A673 (cell line): ENCODE measurements around the gene BMERB1.

Experiments
- EZH2 ChIP-seq: fragments of 200-600 bp; sonication (generic); IDR thresholded peaks from 2 replicates; pipeline ENCODE4 v1.6.1; 2017; ENCODE audit warnings: borderline replicate concordance, low read depth, mild to moderate bottlenecking, mixed read lengths, antibody characterized with exemption, low read length; ENCODE audit not compliant: poor library complexity, severe bottlenecking
- TF ChIP-seq, protein P1 (sequence below): fragments of 300-800, 200-600 bp; sonication (generic); conservative IDR thresholded peaks from 2 replicates; pipeline ENCODE4 v1.5.1; 2017; ENCODE audit warnings: low read depth, mild to moderate bottlenecking, antibody characterized with exemption, low read length, moderate library complexity, mixed read lengths

DNA sequence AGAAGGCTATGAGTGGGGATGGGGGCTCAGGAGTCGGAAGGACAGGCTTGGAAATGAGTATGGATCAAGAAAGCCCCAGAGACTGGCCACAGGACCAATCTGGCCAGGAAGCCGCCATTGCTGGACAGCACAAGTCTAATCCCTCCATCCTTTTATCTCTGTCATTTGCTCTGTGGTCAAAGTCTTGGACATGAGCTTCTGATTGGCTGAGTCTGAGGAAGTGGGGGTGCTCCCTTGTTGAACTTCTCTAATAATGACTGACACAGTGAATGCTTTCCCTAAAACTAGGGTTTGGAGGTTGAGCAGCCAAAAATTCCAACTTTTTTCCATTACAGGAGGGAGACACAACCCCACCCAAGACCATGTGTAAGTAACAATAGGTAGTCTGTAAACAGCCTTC lies 111.2 kb downstream of the BMERB1 start:
- TF ChIP-seq, protein P1, sequence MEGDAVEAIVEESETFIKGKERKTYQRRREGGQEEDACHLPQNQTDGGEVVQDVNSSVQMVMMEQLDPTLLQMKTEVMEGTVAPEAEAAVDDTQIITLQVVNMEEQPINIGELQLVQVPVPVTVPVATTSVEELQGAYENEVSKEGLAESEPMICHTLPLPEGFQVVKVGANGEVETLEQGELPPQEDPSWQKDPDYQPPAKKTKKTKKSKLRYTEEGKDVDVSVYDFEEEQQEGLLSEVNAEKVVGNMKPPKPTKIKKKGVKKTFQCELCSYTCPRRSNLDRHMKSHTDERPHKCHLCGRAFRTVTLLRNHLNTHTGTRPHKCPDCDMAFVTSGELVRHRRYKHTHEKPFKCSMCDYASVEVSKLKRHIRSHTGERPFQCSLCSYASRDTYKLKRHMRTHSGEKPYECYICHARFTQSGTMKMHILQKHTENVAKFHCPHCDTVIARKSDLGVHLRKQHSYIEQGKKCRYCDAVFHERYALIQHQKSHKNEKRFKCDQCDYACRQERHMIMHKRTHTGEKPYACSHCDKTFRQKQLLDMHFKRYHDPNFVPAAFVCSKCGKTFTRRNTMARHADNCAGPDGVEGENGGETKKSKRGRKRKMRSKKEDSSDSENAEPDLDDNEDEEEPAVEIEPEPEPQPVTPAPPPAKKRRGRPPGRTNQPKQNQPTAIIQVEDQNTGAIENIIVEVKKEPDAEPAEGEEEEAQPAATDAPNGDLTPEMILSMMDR: no peak
- no peak for TF ChIP-seq EZH2
